HepG2 (cell line): Measurements from ENCODE around the gene GPATCH4. TPM values are rescaled to one million over a fixed set of nuclear protein-coding genes. Genes with fewer than 3 reads are reported as not detected.
A peak's percentile ranks its signal among the peaks of the same experiment; 100 is the strongest.

Source experiments
- ATF6 ChIP-seq: sonication (generic); formaldehyde crosslinking; conservative IDR thresholded peaks from 2 replicates; pipeline ENCODE4 v1.4.0; 2020; ENCODE audit warnings: missing genetic modification reagents
- HNRNPK ChIP-seq: fragments of 200-400 bp; formaldehyde crosslinking; IDR thresholded peaks from 2 replicates; pipeline ENCODE4 v1.6.1; 2018; ENCODE audit warnings: low read length, low read depth, moderate library complexity, mild to moderate bottlenecking; ENCODE audit not compliant: poor library complexity, severe bottlenecking
- MXI1 ChIP-seq: IDR thresholded peaks from 3 replicates; pipeline ENCODE4 v1.6.1; 2012; ENCODE audit warnings: low read depth, low read length, inconsistent platforms, borderline replicate concordance
- NFE2L1 ChIP-seq: sonication (generic); formaldehyde crosslinking; IDR thresholded peaks from 2 replicates; pipeline ENCODE4 v1.4.0; 2020; ENCODE audit warnings: missing genetic modification reagents, mild to moderate bottlenecking, borderline replicate concordance
- NFIB ChIP-seq: sonication (generic); formaldehyde crosslinking; IDR thresholded peaks from 2 replicates; pipeline ENCODE4 v1.9.0; 2021; ENCODE audit warnings: missing genetic modification reagents, mild to moderate bottlenecking, borderline replicate concordance
- NPAS2 ChIP-seq: sonication (generic); formaldehyde crosslinking; IDR thresholded peaks from 2 replicates; pipeline ENCODE4 v1.8.0; 2022; ENCODE audit warnings: mild to moderate bottlenecking, missing genetic modification reagents, borderline replicate concordance
- PHB2 ChIP-seq: fragments of 450-650 bp; IDR thresholded peaks from 2 replicates; pipeline ENCODE4 v1.6.1; 2018; ENCODE audit not compliant: partially characterized antibody
- PITX1 ChIP-seq: sonication (generic); formaldehyde crosslinking; IDR thresholded peaks from 2 replicates; pipeline ENCODE4 v1.5.1; 2020; ENCODE audit warnings: mild to moderate bottlenecking, missing genetic modification reagents
- RBM39 ChIP-seq: fragments of 200-400 bp; formaldehyde crosslinking; IDR thresholded peaks from one replicate; pipeline ENCODE4 v1.6.1; 2018; ENCODE audit warnings: antibody characterized with exemption, mild to moderate bottlenecking, low read depth, low read length; ENCODE audit not compliant: poor library complexity, severe bottlenecking
- SOX6 ChIP-seq, 2 experiments: fragments of 450-650 bp in 1 of 2; sonication (generic) in 1 of 2; formaldehyde crosslinking in 1 of 2; IDR thresholded peaks; 2 replicates each; pipeline versions ENCODE4 v1.4.0 to v1.6.1; 2017 to 2020; ENCODE audit warnings: antibody characterized with exemption in 1 of 2, mild to moderate bottlenecking in 1 of 2, missing genetic modification reagents in 1 of 2
- SP2 ChIP-seq: sonication (generic); formaldehyde crosslinking; IDR thresholded peaks from 2 replicates; pipeline ENCODE4 v1.5.1; 2020; ENCODE audit warnings: mild to moderate bottlenecking, missing genetic modification reagents
- TBL1XR1 ChIP-seq: fragments of 150-350 bp; IDR thresholded peaks from 2 replicates; pipeline ENCODE4 v1.6.1; 2014; ENCODE audit warnings: borderline replicate concordance, low read length; ENCODE audit not compliant: partially characterized antibody
- TFE3 ChIP-seq: IDR thresholded peaks from 2 replicates; pipeline ENCODE4 v1.6.1; 2016
- YEATS2 ChIP-seq: sonication (generic); formaldehyde crosslinking; IDR thresholded peaks from 2 replicates; pipeline ENCODE4 v1.4.0; 2020; ENCODE audit warnings: missing genetic modification reagents, borderline replicate concordance
- ZBTB33 ChIP-seq: sonication (generic); formaldehyde crosslinking; IDR thresholded peaks from 2 replicates; pipeline ENCODE4 v1.4.0; 2020; ENCODE audit warnings: missing genetic modification reagents
- ZNF263 ChIP-seq: sonication (generic); formaldehyde crosslinking; IDR thresholded peaks from 2 replicates; pipeline ENCODE4 v1.4.0; 2020; ENCODE audit warnings: missing genetic modification reagents
- ZNF3 ChIP-seq: IDR thresholded peaks from 2 replicates; pipeline ENCODE4 v1.7.0; 2017; ENCODE audit warnings: inconsistent platforms
- ZNF354B ChIP-seq: sonication (generic); formaldehyde crosslinking; IDR thresholded peaks from 2 replicates; pipeline ENCODE4 v1.8.0; 2022; ENCODE audit warnings: mild to moderate bottlenecking, missing genetic modification reagents
- ZNF446 ChIP-seq: sonication (generic); formaldehyde crosslinking; IDR thresholded peaks from 2 replicates; pipeline ENCODE4 v1.5.0; 2020; ENCODE audit warnings: mild to moderate bottlenecking, missing genetic modification reagents
- ZNF530 ChIP-seq: sonication (generic); formaldehyde crosslinking; IDR thresholded peaks from 2 replicates; pipeline ENCODE4 v1.5.0; 2020; ENCODE audit warnings: low read depth, mild to moderate bottlenecking, missing genetic modification reagents
- ZNF644 ChIP-seq: IDR thresholded peaks from 2 replicates; pipeline ENCODE4 v1.6.1; 2016; ENCODE audit warnings: low read depth
- ZUFSP ChIP-seq: sonication (generic); formaldehyde crosslinking; IDR thresholded peaks from 2 replicates; pipeline ENCODE4 v1.9.0; 2021; ENCODE audit warnings: missing genetic modification reagents, mild to moderate bottlenecking, borderline replicate concordance
- polyA plus RNA-seq, 8 experiments: library from polyadenylated mRNA; depleted of rRNA in 3 of 8; stranded (reverse) in 7 of 8; unstranded in 1 of 8; fragments of >200 nt; fragmentation: Illumina TruSeq in 4 of 8; extraction: Trizol in 4 of 8; gene quantifications; 2 replicates each; pipeline versions ENCODE4 v1.2.1 to v1.2.3, GENCODE V29; 2011 to 2016; ENCODE audit warnings: low read depth in 4 of 8, missing spikeins in 1 of 8, mixed read lengths in 1 of 8; ENCODE audit not compliant: insufficient read depth in 1 of 8
- total RNA-seq, 5 experiments: library from RNA; depleted of rRNA; stranded (reverse); fragments of >200 nt; fragmentation: Illumina TruSeq; extraction: Trizol; gene quantifications; 2 replicates each; pipeline ENCODE4 v1.2.3, GENCODE V29; 2016; ENCODE audit warnings: low read depth in 1 of 5

GPATCH4 gene
- total and polyA plus RNA-seq, 2 of the 13 experiments (the other 11 are each of a cell fraction or from before 2014, with no cell fraction given), result 19.2 to 37.9 TPM

- TF ChIP-seq ZNF3 (CRISPR knock-in tag) (no peak), NFIB (CRISPR knock-in tag) (no peak), TFE3 (CRISPR knock-in tag) (peak; percentile 24; the same call in 1 of the 2 replicates), PITX1 (CRISPR knock-in tag) (peak; percentile 55; the same call in 1 of the 2 replicates), RBM39 (no peak), ZNF354B (CRISPR knock-in tag) (no peak), SP2 (no peak), NFE2L1 (CRISPR knock-in tag) (no peak), NPAS2 (CRISPR knock-in tag) (no peak), ZUFSP (CRISPR knock-in tag) (no peak), MXI1 (peak; percentile 59; the same call in 1 of the 3 replicates), ATF6 (CRISPR knock-in tag) (no peak), HNRNPK (no peak), ZNF446 (CRISPR knock-in tag) (no peak), SOX6 (IDR thresholded peaks at IDR 0.05) (no peak), SOX6 (CRISPR knock-in tag; IDR thresholded peaks at IDR 0.05) (0 out of 2 replicates have a peak, but pooled peaks have one; percentile 31), ZNF530 (CRISPR knock-in tag) (no peak), ZNF644 (CRISPR knock-in tag) (no peak), PHB2 (no peak), YEATS2 (CRISPR knock-in tag) (peak; percentile 61; the same call in 1 of the 2 replicates), TBL1XR1 (no peak), ZBTB33 (CRISPR knock-in tag) (0 out of 2 replicates have a peak, but pooled peaks have one; percentile 4), ZNF263 (CRISPR knock-in tag) (0 out of 2 replicates have a peak, but pooled peaks have one; percentile 12)
Observed at GRCh38 chr1:156591432-156592157, 9.7 kb downstream of the GPATCH4 start, which contains the start of gene NAXE (continued).
